ENCODE data around the gene TSC2.
"Not testable (repeated sequence)": the region's sequence is repeated elsewhere in the genome, so short reads cannot be mapped to it uniquely, and the experiment has no call there.

TSC2 gene

GRCh38 chr16:2088759-2089358, 41.1 kb downstream of the TSC2 start:
- DNase-seq: no peak

DNA sequence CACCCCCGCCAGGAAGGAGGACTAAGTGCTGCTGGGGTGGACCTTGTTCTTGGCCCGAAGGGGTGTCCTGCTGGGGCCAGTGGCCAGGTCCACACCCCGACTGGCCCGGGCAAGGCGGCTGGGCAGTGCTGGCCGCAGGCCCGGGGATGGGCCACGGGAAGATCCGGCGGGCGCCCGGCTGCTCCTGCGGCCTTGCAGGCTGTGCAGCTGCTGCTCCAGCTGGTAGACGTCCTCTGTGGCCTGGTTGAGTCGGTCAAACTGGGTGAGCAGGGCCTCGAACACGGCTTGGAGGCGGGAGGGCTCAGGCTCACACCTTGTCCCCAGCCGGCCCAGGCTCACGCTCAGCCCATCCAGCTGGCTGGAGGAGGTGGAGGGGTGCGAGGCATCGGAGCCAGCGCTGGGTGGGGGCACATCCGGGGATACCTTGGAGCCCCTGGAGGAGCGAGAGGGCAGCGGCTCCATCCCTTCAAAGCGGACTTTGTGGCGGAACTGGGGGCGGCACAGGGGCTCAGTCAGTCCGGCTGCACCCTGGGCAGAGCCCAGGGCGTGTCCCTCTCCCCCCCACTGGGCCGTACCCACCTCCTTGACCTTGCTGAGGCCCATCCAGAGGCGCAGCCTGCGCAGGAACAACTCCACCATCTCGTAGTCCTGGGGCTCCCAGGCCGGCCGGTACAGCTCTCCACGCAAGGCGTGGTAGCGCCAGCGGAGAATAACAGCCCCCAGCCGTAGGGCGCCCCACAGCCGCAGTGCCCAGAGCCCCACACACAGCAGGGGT, 42.1 kb downstream of the TSC2 start:
- DNase-seq: no peak

GRCh38 chr16:2090481-2090776, 42.6 kb downstream of the TSC2 start:
- DNase-seq: no peak

GRCh38 chr16:2090777-2091546, 43.2 kb downstream of the TSC2 start:
- DNase-seq: no peak

DNA sequence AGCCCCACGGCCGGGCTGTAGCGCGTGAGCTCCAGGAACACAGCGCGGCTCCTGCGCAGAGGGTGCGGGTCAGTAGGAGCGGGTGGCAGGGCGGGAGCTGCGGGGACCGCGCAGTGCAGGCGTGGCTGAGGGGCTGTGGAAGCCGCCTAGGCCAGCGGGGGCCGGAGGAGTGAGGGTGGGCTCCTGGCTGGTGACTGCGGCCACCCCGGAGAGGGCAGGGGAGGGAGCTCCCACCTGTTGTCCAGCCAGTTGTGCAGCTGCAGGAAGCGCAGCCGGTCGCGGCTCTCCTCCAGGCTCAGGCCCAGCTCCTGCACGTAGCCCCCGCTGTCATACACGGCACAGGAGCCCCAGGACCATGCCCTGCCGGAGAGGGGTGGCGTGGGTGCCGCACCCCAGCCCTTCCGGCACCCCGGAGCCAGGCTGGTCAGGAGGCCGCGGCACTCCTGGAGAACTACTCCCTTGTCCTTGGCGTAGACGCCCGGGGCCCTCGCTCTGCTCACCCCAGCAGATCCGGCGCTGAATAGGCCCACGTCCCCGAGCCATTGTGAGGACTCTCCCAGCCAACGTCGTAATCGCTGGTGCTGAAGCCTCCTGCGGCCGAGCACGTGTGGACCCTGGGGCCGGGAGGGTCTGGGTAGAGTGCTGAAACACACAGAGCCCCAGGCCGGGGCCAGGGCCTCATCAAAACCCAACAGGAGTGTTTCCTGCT, 43.9 kb downstream of the TSC2 start:
- no peak for DNase-seq

- DNase-seq: no peak
Measured at GRCh38 chr16:2092256-2092620, 44.5 kb downstream of the TSC2 start.

DNA sequence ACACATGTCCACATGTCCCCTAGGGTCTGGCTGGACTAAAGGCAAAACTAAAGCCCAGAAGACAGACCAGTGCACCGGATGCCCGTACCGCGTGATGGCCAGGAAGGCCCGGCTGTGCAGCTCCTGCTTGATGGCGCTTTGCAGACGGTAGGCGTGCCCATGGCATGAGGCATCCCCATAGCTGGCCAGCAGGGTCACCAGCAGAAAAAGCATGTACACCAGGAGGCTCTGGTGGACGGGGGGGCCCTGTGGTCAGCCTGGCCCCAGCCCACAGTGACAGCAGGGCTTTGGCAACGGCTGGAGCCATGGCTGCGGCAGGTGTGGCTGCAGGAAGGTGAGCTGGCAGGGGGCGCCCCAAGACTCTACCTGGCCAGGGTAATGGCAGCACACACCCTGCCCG, 45.1 kb downstream of the TSC2 start:
- no peak for DNase-seq

GRCh38 chr16:2093793-2094192, 46.0 kb downstream of the TSC2 start:
- no peak for DNase-seq

GRCh38 chr16:2095315-2095853, 47.6 kb downstream of the TSC2 start:
- DNase-seq: no peak

GRCh38 chr16:2095918-2096582, 48.3 kb downstream of the TSC2 start:
- no peak for DNase-seq

- no peak for DNase-seq
Measured at GRCh38 chr16:2096853-2097595, 49.2 kb downstream of the TSC2 start.

DNA sequence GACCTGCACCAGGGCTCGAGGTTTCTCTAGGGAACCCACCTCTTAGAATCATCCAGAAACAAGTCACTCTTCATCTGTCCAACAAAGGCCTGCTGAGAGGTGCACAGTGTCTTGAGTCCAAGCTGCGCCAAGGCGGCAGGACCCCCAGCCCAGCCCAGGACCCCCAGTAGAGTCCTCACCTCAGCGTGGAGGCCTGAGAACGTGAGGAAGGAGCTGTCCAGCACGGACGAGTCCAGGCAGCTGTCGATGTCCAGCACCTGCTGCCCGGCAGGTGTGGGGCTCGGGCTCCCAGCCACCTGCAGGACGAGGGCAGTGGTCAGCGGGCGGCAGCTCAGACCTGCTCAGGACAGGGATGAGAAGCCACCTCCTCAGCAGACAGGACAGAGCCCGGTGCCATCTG, 49.9 kb downstream of the TSC2 start:
- not testable (repeated sequence) for DNase-seq

DNA sequence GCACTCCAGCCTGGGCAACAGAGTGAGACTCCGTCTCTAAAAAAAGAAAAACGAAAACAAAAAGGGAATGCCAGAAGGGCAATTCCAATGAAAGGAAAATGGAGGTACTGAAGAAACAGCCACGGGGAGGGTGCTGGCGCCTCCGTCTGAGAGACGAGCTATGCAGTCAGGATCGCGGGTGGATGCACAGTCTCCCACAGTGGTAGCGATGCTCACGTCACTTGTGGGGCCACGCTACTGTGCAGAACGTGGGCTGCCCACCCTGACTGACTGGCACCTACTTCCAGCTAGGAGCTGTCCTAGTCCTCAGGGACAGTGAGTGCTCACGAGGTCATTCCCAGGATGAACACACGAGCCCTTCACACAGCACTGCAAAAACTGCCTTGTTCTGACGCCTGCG, 53.8 kb downstream of the TSC2 start:
- DNase-seq: not testable (repeated sequence)

- DNase-seq: no peak
Measured at GRCh38 chr16:2102471-2102870, 54.7 kb downstream of the TSC2 start.

- peak; percentile 23 for DNase-seq
Measured at GRCh38 chr16:2104464-2104863, 56.7 kb downstream of the TSC2 start.

DNA sequence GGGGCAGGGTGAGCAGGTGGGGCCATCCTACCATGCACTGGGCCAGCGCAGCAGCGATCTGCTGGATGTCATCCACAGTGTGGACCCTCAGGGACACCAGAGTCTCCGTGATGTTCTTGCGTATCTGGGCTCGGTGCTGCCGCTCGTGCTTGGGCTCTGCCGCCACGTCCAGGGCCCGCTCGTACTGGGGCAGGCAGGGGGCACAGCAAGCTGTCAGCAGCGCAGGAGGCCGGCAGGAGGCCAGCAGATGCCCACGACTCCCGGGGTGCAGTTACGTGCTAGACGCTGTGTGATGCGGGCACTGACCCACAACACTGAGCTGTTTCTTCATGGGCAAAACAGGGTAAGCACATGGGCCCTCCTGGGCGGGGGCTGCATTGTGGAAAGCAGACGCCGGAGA, 57.5 kb downstream of the TSC2 start:
- not testable (repeated sequence) for DNase-seq

GRCh38 chr16:2105769-2106168, 58.0 kb downstream of the TSC2 start:
- not testable (repeated sequence) for DNase-seq

GRCh38 chr16:2106211-2106610, 58.4 kb downstream of the TSC2 start:
- not testable (repeated sequence) for DNase-seq

DNA sequence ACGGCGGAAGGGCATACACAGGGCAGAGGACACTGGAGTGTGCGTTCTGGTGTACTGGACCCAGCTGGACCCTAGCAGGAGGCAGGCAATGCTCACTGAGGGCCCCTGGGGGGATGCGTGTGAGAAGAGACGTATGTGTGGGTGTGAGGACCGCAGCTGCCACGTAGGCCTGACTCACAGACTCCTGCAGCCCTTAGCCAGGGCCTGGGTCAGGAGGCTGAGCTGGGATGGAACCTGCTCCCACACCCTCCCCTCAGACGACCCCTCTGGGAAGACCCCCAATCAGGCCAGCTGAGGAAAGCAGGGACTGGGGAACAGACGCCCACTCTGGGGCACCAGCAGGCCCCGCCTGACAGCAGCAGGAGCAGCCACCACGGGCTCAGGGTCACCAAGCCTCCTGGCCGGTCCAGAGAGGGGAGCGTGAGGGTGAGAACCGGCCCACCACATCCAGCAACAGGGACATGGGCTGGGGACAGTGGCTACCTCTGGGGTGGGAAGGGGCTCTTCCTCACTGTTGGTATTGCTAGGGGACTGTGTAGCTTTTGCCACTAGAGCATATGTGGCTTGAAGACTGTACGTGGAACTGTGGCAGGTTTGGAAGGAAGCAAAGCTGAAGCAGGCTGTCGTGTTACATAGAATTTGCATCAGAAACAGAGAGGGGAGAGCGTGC, 59.5 kb downstream of the TSC2 start:
- DNase-seq: not testable (repeated sequence)

GRCh38 chr16:2107791-2108125, 60.0 kb downstream of the TSC2 start:
- not testable (repeated sequence) for DNase-seq
